Stomach (tissue), 4 donors: ENCODE measurements around the gene ZNF326.

Source experiments
- CTCF ChIP-seq, 7 experiments: fragments of 450-650 bp in 4 of 7; fragments of 200-600 bp in 3 of 7; sonication (generic) in 3 of 7; IDR thresholded peaks; one replicate each; pipeline ENCODE4 v1.5.1; 2016 to 2019; ENCODE audit warnings: antibody characterized with exemption in 7 of 7, control low read depth in 2 of 7, mild to moderate bottlenecking in 1 of 7
- EP300 ChIP-seq: sonication (generic); formaldehyde crosslinking; IDR thresholded peaks from one replicate; pipeline ENCODE4 v1.6.1; 2017; ENCODE audit warnings: antibody characterized with exemption
- POLR2A ChIP-seq, 4 donors: fragments of 450-650 bp; IDR thresholded peaks; one replicate each; pipeline ENCODE4 v1.6.1; 2016; ENCODE audit warnings: antibody characterized with exemption in 4 of 4, control low read depth in 2 of 4, mild to moderate bottlenecking in 1 of 4, moderate library complexity in 1 of 4
- POLR2AphosphoS5 ChIP-seq, 3 donors: sonication (generic); formaldehyde crosslinking; IDR thresholded peaks; one replicate each; pipeline ENCODE4 v1.6.1; 2016; ENCODE audit warnings: antibody characterized with exemption in 3 of 3

- TF ChIP-seq EP300, result no peak
- TF ChIP-seq CTCF (IDR thresholded peaks at IDR 0.05), result no peak
- no peak for TF ChIP-seq POLR2A (IDR thresholded peaks at IDR 0.05)
- TF ChIP-seq POLR2AphosphoS5 (IDR thresholded peaks at IDR 0.05), result no peak
Measured at GRCh38 chr1:90023691-90024090, 28.8 kb downstream of the ZNF326 start.
